ENCODE data around the gene GPC3.
"Not testable (repeated sequence)": the region's sequence is repeated elsewhere in the genome, so short reads cannot be mapped to it uniquely, and the experiment has no call there.

Gene GPC3

DNA sequence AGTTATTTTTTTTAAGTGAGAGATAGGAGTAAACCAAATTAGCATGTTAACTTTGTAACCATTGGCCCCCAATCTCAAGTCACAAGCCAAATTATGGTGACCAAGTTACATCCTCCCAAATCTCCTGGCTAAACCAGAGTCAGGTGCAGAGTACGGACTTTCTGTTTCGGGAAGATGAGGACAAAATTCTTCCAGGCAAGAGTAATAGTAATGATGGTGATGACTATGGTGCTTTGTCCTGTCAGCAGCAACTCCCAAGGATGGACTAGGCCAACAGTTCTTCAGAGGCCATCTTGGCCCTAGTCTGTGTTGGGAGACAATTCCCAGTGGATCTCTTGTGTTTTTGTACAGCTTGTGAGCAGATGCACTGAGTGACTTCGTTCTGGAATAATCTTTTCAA, 148.8 kb downstream of the GPC3 start:
- no peak for DNase-seq

- DNase-seq = no peak
These were observed 150.6 kb downstream of the GPC3 start for GRCh38 chrX:133834771-133835170.

GRCh38 chrX:133819546-133819945, 165.8 kb downstream of the GPC3 start:
- DNase-seq = no peak

DNA sequence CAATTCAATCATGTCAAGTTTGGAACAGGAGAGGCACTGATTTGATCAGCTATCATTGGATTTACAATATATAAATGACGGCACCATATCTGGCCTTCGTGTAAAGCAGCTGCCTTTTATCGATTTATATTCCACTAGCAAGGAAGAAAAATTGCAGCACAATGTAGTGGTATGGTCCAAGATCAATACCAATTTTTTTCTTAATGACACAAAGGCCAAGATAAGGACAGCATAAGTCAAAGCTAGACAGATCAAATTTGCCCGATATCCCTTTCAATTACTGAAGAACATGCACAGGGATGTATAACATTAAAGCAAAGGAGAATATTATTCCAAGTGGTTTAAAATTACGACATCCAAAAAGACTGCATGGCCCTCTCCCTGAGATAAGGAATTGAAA, 167.4 kb downstream of the GPC3 start:
- DNase-seq = no peak

DNA sequence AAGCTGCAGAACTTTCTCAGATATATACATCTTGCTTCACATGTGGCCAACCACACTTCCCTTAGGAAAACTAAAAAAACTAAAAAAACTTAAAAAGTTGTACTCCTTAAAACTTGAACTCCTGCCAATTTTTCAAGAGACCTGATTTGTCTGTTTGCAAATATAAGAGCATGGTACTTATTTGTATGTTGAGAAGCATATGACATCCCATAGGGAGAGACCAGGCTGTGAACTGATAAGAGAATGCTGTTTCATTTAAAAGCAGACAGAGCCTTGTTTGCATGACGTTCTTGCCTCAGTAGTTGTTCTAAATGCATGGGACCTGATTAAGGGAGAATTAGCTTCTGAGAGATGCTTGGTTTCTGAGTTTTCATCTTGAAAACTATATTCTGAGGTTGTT, 169.9 kb downstream of the GPC3 start:
- no peak for DNase-seq

- no peak for DNase-seq
These were observed 171.4 kb downstream of the GPC3 start for GRCh38 chrX:133813971-133814370.

DNA sequence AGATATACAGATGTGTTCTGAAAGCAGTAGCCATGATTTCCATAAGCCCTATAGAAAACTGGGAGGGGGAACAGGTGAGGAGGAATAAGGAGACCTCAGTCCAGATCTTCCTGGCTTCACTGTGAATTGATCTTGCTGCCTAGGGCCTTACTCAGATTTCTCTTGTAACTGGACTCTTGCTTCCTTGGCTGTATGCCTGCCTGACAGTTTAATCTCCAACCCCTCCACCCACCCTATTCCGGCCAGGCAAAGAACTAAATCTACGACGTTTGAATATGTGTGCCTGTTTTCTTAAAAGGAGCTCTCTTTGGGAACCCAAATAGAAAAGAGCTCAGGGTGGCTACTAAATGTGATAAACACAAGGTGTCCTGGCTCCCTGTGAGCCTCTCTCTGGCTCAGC, 173.0 kb downstream of the GPC3 start:
- DNase-seq = no peak

GRCh38 chrX:133810925-133811324, 174.5 kb downstream of the GPC3 start:
- DNase-seq = no peak

- DNase-seq = no peak
These were observed 181.3 kb downstream of the GPC3 start for GRCh38 chrX:133804072-133804471.

- no peak for DNase-seq
These were observed 189.1 kb downstream of the GPC3 start for GRCh38 chrX:133796282-133796681.

GRCh38 chrX:133794126-133794525, 191.3 kb downstream of the GPC3 start:
- DNase-seq = no peak

- DNase-seq = no peak
These were observed 191.8 kb downstream of the GPC3 start for GRCh38 chrX:133793626-133794025.

DNA sequence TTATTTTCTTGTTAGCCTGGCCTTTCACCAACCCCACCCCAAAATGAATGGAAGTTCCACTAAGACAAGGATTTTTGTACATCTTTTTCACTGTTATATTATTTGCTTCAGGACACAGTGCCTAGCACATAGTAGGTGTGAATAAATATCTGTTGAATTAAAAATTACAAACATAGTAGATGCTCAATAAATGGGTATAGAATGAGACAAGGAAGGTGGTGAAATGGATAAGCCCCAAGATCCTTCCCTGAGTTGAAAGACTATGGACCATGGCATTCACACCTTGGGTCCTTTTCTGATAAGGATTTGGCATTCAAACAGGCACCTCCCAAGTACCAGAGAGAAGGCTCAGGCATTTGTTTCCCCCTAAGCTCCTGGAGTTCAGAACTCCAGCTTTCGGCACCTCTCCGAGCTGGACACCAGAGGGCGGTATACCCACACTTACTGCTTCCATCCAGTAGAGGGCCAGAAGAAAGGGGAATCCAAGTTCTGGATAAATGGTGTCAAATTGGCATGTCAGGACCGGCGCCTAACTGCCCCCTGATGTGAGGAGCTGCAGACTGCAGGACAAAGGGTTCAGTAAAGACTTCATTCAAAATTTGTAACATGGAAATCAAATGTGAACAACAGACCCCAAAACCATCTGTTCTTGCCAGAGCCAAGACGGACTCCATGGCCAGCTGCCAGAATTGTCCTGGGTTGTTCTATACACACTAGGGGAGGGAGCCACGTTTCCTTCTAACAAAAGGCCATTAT, 193.0 kb downstream of the GPC3 start:
- peak; percentile 33 for DNase-seq

DNA sequence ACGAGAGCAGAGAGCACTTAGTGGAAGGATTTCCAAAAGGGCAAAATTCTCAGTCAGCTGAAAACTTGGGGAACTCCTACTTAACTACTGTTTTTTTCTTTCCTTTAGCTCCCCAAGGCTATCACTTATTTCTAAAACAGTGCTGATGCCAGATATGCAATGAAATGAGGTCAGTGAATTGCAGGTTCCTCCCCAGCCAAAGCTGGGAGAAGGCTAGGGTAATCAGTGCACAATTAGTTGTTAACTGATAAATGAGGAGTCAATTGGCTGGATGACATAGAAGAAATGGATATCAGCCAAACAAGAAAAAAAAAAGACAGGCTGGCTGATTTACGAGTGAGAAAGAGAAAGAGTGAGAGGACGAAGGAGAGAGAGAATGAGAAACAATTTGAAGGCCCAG, 195.6 kb downstream of the GPC3 start:
- no peak for DNase-seq

DNA sequence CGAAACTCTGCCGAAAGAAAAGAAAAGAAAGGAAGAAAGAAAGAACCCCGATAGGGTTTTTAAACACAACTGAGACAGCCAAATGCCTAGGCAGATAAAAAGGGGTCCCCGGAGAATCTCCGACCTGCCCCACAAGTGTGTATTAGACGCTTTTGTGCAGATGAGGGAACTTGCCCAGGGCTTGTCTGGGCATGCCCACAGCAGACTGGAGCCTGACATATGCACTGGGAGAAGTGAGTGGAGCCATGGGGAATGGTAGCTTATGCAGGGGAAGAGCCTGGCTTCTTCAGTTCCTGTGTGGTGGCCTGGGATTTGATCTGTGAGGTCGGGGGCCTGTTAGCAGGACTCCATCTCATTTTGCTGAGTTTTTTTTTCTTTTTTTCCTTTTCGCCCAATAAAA, 199.0 kb downstream of the GPC3 start:
- no peak for DNase-seq

- no peak for DNase-seq
These were observed 202.1 kb downstream of the GPC3 start for GRCh38 chrX:133783274-133783673.

- no peak for DNase-seq
These were observed 204.2 kb downstream of the GPC3 start for GRCh38 chrX:133781174-133781573.

DNA sequence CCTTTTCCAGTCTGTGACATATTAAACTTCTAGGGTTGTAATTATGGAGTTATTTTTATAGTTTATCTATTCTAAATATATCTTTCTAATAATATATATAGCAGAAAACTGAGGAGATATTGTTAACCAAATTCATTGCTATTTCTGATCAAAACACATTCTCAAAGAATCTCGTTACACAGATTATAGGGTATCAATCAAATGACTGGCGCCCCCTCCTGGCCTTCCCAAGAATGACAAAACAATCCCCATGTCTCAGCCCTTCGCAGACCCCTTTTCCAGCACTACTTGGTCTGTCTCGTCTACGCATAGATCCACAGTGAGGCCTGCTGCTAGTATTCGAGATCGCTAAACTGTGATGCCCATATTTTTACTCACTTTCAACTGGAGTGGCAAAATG, 209.3 kb downstream of the GPC3 start:
- DNase-seq = peak; percentile 23

GRCh38 chrX:133774807-133775206, 210.6 kb downstream of the GPC3 start:
- no peak for DNase-seq

DNA sequence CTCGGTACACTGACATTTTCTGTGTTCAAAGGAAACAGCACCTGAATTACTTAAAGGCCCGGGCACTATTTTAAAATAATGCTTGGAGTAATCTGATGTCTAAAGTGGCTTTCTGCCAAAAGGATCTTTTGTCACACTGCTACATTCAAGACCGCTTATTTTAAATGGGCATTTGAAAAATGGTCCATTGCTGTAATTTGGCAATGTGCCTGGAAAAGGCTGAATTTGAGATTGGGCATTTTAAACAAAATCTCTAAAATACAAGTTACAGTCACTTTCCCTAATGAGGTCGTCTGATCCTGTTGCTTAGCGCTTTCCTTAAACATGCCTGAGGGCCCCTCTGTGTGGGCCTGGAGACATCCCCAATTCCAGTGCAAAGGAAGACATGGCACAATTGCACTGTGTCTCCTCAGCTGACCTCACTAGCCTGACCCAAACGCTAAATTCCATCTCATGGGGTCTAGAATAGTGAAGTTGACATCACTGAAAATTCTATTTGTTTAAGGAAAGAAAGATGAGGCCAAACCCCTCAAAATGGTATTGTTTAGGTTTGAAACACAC, 214.2 kb downstream of the GPC3 start:
- no peak for DNase-seq

GRCh38 chrX:133762976-133763548, 222.3 kb downstream of the GPC3 start:
- DNase-seq = not testable (repeated sequence)

GRCh38 chrX:133754657-133755056, 230.7 kb downstream of the GPC3 start:
- no peak for DNase-seq

DNA sequence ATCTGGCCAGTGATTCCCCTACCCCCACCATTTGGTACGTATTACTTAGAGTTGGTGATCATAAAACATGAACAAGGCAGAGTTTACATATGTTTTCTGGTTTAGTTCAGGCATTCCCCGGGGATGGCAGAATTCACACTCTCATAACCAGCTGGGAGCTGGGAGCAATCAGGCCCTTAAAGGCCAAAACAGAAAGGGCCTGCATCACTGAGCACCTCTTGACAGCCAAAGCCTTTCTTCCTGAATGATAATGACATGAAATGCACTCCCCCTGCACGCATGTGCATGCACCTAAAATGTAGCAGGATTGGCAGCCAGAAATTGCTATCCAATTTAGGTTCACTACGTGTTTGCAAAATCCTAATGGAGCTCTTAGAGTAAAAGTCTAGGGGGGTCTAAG, 235.4 kb downstream of the GPC3 start:
- no peak for DNase-seq

GRCh38 chrX:133749370-133749769, 236.0 kb downstream of the GPC3 start:
- no peak for DNase-seq

GRCh38 chrX:133747196-133747595, 238.2 kb downstream of the GPC3 start:
- no peak for DNase-seq
